Measurements from ENCODE around the gene RAPGEF1.
A peak's percentile ranks its signal among the peaks of the same experiment; 100 is the strongest.

RAPGEF1 gene

DNA sequence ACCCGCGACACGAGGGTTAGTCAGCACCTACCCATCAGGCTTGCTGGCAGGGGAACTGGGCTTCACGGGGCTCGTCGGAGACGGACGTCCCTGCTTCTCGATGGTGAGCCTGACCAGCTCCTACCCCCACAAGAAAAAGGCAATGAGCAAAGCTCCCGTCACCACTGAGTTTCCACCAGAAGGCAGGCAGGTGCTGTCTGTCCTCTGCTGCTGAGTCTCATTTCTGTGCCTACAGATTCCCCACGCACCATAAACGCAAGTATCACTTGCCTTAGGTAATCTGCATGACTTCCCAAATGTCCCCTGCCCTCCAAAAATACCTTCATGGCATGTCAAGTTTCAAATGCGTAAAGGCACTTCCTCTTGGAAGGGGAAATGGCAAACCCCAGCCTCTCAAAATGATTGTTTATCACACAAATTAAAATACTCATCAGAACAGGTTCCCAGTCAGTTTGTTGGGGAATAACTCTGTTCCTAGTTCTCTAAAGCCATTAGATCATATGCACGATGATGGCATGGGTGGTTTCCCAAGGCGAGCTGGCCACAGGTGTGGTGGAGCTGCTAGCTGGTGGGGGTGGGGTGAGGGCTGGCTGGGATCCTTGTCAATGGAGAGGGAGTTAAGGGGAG is 109.6 kb downstream of the RAPGEF1 start:
- in situ Hi-C loops (cut with HindIII; ENCODE audit: low sequenced_read_pairs), result no loop called here

DNA sequence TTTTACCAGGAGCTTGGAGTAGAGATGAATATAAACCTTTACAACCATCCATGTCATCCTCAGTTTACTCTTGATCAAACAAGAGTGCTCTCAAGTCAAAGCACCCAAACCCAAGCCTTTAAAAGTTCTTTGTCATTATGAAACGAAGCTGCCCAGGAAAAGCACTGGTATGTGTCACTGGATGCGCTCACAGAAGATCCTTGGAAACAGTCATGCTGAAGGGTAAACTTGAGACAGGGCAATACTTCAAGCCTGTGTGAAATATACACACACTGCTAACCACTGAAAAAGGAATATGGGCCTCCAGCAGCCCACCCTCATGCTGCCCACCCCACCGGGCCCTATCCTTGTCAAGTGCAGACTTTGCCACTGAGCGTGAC is 110.1 kb downstream of the RAPGEF1 start:
- in situ Hi-C loops (cut with HindIII; ENCODE audit: low sequenced_read_pairs), result no loop called here
- DNase-seq (ENCODE audit: low read depth), result no peak
- TF ChIP-seq, protein P1, sequence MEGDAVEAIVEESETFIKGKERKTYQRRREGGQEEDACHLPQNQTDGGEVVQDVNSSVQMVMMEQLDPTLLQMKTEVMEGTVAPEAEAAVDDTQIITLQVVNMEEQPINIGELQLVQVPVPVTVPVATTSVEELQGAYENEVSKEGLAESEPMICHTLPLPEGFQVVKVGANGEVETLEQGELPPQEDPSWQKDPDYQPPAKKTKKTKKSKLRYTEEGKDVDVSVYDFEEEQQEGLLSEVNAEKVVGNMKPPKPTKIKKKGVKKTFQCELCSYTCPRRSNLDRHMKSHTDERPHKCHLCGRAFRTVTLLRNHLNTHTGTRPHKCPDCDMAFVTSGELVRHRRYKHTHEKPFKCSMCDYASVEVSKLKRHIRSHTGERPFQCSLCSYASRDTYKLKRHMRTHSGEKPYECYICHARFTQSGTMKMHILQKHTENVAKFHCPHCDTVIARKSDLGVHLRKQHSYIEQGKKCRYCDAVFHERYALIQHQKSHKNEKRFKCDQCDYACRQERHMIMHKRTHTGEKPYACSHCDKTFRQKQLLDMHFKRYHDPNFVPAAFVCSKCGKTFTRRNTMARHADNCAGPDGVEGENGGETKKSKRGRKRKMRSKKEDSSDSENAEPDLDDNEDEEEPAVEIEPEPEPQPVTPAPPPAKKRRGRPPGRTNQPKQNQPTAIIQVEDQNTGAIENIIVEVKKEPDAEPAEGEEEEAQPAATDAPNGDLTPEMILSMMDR (IDR thresholded peaks at IDR 0.05; ENCODE audit: low read depth, low read length, missing control alignments), result no peak
- H3K4me3 ChIP-seq (ENCODE audit: low read depth, low read length), result no peak overlapping the region

More for the DNA sequence above, 109.6 kb downstream of the RAPGEF1 start:
- H3K4me3 ChIP-seq (ENCODE audit: low read depth, low read length), result no peak overlapping the region
- TF ChIP-seq, protein P1 (IDR thresholded peaks at IDR 0.05; ENCODE audit: low read depth, low read length, missing control alignments), result no peak
- DNase-seq (ENCODE audit: low read depth), result no peak

DNA sequence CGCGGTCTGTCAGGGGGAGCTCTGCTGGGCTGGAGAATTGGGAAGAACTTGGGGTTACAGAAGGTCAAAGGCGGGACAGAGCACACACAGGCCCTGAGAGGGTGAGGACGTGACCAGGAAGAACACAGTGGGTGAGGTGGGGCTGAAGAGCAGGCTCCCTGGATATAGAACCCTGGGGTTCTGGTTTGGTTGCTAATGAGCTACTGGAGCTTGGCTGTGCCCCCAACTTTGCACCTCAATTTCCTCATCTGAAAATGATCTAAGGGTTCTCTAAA is 110.7 kb downstream of the RAPGEF1 start:
- TF ChIP-seq, protein P1 (IDR thresholded peaks at IDR 0.05; ENCODE audit: low read depth, low read length, missing control alignments), result no peak
- no peak overlapping the region for H3K4me3 ChIP-seq (ENCODE audit: low read depth, low read length)
- in situ Hi-C loops (cut with HindIII; ENCODE audit: low sequenced_read_pairs), result no loop called here
- DNase-seq (ENCODE audit: low read depth), result no peak

DNA sequence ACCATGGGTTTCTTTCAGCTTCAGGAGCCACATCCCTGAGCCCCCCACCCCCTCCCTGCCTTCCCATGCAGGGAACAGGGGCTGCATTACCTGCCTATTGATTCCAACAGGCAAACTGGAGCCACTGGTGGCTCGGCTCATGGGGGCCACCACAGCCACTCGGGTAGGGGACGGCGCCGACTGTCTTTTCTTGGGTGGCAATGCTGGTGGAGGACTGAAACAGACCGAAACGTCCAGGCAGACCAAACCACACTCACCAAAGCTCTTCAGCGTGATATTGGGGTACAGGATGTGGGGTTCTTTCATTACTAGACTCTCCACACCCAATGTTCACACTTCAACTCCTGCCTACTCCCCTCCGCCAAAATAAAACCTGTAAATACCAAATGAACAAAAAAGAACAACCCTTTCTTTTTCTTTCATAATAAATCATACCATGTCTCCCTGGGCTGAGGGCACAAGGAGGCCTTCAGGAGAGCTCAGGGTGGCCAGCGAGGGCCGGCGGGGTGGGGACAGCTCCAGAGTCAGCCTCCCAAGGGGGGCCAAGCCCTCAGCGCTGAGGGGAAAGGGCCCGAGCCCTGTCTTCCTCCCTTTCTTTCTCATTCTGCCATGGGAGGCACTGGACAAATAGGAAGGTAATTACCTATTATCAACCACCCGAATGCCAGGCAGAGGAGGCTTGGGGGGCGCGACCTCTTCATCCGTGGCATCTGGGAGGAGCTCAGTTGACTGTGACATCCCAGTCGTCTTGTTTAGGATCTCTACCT is 111.2 kb downstream of the RAPGEF1 start:
- TF ChIP-seq, protein P1 (IDR thresholded peaks at IDR 0.05; ENCODE audit: low read depth, low read length, missing control alignments), result no peak
- in situ Hi-C loops (cut with HindIII; ENCODE audit: low sequenced_read_pairs), result no loop called here
- no peak overlapping the region for H3K4me3 ChIP-seq (ENCODE audit: low read depth, low read length)
- no peak for DNase-seq (ENCODE audit: low read depth)

DNA sequence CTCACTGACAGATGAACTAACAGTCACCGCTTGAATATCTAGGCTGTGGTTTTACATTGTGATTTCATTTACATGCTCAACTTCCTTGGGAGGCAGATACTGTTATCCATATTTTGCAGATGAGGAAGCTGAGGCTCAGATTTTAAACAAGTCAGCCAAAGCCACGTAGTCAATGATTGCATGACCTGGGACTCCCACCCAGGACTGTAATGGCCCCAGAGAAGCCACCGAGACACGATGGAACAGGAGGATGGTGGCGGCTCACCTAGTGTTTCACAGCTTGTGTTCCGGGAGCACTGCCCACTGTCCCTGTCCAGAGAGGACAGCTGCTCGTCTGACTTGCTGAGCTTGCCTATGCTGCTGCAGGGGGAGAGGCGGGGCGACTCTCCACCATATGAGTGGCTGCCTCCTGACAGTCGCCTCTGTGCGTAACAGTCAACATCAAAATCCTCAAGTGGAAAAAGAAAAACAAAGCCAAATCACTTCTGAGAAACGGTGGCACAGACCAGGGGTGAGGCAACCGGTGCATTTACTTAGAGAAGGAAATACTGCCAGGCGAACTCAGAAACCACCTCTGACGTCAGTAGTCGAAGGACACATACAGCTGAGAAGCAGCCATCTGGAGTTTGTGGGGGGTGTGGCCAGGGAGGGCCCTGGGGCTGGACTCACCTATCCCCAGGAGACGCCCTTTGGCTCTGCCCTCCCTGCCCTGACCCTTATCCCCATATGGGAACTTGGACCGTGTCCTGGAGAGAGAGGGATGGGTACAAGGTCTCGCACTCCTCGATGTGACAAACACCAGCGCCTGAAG is 112.0 kb downstream of the RAPGEF1 start:
- DNase-seq (ENCODE audit: low read depth), result peak; percentile 57
- in situ Hi-C loops (cut with HindIII; ENCODE audit: low sequenced_read_pairs), result no loop called here
- no peak overlapping the region for H3K4me3 ChIP-seq (ENCODE audit: low read depth, low read length)
- TF ChIP-seq, protein P1 (IDR thresholded peaks at IDR 0.05; ENCODE audit: low read depth, low read length, missing control alignments), result no peak

DNA sequence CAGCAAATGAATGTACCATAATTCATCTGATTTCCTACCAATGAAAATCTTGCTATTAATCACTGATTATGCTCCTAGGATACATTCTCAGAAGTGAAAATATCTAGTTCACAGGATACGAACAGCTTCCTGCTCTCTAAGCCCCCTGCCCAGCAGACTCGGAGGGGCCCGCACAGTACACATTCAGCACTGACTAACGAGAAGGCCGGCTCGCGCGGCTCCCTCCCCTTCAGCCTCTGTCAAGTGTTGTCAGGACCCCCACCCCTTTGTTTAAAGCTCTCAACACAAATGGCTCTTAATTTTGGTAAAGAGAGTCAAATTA is 112.6 kb downstream of the RAPGEF1 start:
- DNase-seq (ENCODE audit: low read depth), result no peak
- in situ Hi-C loops (cut with HindIII; ENCODE audit: low sequenced_read_pairs), result no loop called here
- TF ChIP-seq, protein P1 (IDR thresholded peaks at IDR 0.05; ENCODE audit: low read depth, low read length, missing control alignments), result no peak
- H3K4me3 ChIP-seq (ENCODE audit: low read depth, low read length), result no peak overlapping the region

Measured in astrocyte of the cerebellum (primary cell).